ENCODE data around the gene PDAP1. TPM values are rescaled to one million over a fixed set of nuclear protein-coding genes. Genes with fewer than 3 reads are reported as not detected.

The PDAP1 gene
- total and polyA plus RNA-seq, 9 donors, result 31.1 to 155 (median 83.9) TPM

GRCh38 chr7:99429756-99430155 is 21.4 kb upstream of the PDAP1 start:
- TF ChIP-seq EP300 (IDR thresholded peaks at IDR 0.05) (no peak), CTCF (IDR thresholded peaks at IDR 0.05) (no peak), POLR2A (IDR thresholded peaks at IDR 0.05) (no peak)
- Histone ChIP-seq H3K4me3 (no peak overlapping the region), H3K9me3 (no peaks in the 10 kb centered on the region), H3K36me3 (no peaks in the 10 kb centered on the region), H3K4me1 (ENCODE audit: insufficient read depth) (no peaks in the 10 kb centered on the region), H3K27me3 (no peaks in the 10 kb centered on the region), H3K27ac (no peak overlapping the region)
- DNase-seq, result no peak
- intact Hi-C loops (cut with DNase I), result no loop called here
- 83 to 91% (median 91%) methylated on average over 8 of the region's 8 CpGs for WGBS, 3 donors

GRCh38 chr7:99428972-99429566 is 20.7 kb upstream of the PDAP1 start:
- TF ChIP-seq EP300 (IDR thresholded peaks at IDR 0.05) (no peak), POLR2A (IDR thresholded peaks at IDR 0.05) (no peak), CTCF (IDR thresholded peaks at IDR 0.05) (no peak)
- H3K27ac ChIP-seq, result no peak overlapping the region
- intact Hi-C loops (cut with DNase I), result no loop called here
- 77 to 82% (median 79%) methylated on average over 9 to 10 of the region's 10 CpGs for WGBS, 3 donors
- no peaks in the 10 kb centered on the region for H3K9me3 ChIP-seq
- H3K36me3 ChIP-seq, result no peaks in the 10 kb centered on the region
- H3K27me3 ChIP-seq, result no peaks in the 10 kb centered on the region
- H3K4me3 ChIP-seq, result no peak overlapping the region
- no peak for DNase-seq
- H3K4me1 ChIP-seq (ENCODE audit: insufficient read depth), result no peaks in the 10 kb centered on the region

- Histone ChIP-seq H3K9me3 (no peaks in the 10 kb centered on the region), H3K4me3 (no peak overlapping the region), H3K27me3 (no peaks in the 10 kb centered on the region), H3K36me3 (no peaks in the 10 kb centered on the region), H3K27ac (no peak overlapping the region), H3K4me1 (ENCODE audit: insufficient read depth) (no peaks in the 10 kb centered on the region)
- DNase-seq, result no peak
- WGBS, 3 donors, result 86 to 89% (median 88%) methylated on average over 24 of the region's 24 CpGs
- intact Hi-C loops (cut with DNase I), result no loop called here
- TF ChIP-seq POLR2A (IDR thresholded peaks at IDR 0.05), result no peak
- no peak for TF ChIP-seq CTCF (IDR thresholded peaks at IDR 0.05)
- TF ChIP-seq EP300 (IDR thresholded peaks at IDR 0.05), result no peak
Measured at GRCh38 chr7:99424932-99425730, 16.7 kb upstream of the PDAP1 start.

- intact Hi-C loops (cut with DNase I), result no loop called here
- H3K4me1 ChIP-seq (ENCODE audit: insufficient read depth), result no peaks in the 10 kb centered on the region
- no peaks in the 10 kb centered on the region for H3K36me3 ChIP-seq
- H3K4me3 ChIP-seq, result no peak overlapping the region
- TF ChIP-seq POLR2A (IDR thresholded peaks at IDR 0.05) (no peak), EP300 (IDR thresholded peaks at IDR 0.05) (no peak), CTCF (IDR thresholded peaks at IDR 0.05) (no peak)
- H3K27ac ChIP-seq, result no peak overlapping the region
- WGBS, 3 donors, result 71 to 74% (median 72%) methylated on average over 5 of the region's 5 CpGs
- no peak for DNase-seq
- H3K9me3 ChIP-seq, result no peaks in the 10 kb centered on the region
- H3K27me3 ChIP-seq, result no peaks in the 10 kb centered on the region
Measured at GRCh38 chr7:99422625-99423024, 14.2 kb upstream of the PDAP1 start.
